ENCODE results near the gene PLB1.

DNA sequence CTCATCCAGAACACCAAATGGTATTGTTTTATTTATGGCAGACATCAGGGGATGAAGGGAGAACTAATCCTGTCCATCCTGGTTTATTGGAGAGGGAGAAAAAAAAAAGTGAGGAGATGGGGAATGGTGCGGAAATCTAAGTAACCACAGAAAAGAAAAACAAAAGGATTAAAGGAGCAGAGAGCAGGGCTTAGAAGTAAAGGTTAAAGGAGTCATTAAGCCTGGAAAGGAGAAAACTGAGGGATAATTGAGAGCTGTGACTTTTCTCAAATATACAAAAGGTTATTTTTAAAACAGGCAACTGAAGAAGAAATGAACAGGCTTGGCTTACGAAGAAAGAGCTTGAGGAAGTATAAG lies 128.6 kb downstream of the PLB1 start:
- TF ChIP-seq CTCF (IDR thresholded peaks at IDR 0.05) (no peak), POLR2A (IDR thresholded peaks at IDR 0.05) (no peak)
